IPS-NIHi7 (cell line): ENCODE results near the gene TXNL1.

ENCODE experiments used
- DNase-seq: peaks from one replicate; pipeline ENCODE4 v3.0.0; 2012; ENCODE audit warnings: mixed read lengths; ENCODE audit errors: extremely low spot score

TXNL1 gene

DNA sequence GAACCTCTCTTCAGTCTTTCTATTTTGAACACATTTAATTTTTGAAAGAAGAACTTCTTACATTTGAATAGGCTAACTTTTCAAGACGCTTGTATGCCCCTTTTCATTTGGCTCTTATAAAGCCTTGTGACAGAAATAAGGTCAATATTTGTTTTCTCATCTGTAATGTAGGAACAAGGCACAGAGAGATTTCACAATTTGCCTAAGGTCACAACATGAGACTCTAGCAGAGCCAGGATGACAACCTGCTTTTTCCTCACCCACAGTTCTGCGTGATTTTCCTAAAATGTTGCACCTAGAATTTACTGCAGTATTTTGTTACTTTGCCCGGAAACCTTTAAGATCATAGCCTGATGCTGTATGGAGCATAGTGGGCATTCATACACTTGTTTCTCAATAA is 67.4 kb downstream of the TXNL1 start:
- no peak for DNase-seq

GRCh38 chr18:56569416-56569815 is 69.0 kb downstream of the TXNL1 start:
- DNase-seq, result no peak

- DNase-seq, result no peak
These were observed 69.4 kb downstream of the TXNL1 start for GRCh38 chr18:56568986-56569385.

DNA sequence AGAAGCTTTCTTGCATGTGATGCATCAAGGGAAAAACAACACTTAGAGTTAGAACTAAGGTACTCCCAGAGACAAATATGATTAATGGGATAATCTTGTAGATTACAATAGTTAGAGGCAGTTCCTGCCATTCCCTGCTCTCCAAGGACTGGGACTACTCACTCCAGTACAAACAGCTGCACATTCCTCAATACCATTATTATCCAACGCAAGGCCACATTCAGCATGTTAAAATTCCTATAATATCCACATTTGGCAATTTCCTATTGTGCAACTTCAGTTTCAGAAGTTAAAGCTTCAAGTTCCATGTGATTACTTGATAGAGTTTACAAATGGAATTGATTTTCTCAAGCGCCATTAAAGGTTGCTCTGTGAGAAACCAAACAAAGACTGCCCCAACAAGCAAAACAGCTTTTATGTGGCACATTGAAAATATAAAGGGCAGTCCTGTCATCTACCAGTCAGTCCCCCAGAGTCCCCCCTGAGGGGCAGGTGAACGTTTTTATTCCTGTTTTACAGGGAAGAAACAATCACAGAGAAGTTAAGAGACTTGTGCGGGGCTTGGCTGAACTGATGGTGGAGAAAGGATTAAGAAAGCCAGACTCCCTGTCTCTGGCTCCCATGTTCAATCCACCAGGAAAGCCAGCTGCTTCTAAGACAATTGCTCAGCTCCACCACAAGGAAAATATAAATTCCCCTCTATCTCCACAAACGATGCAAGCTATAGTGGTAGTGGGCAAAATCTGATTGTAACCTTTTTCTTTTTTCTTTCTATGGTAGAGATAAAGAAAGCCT is 72.6 kb downstream of the TXNL1 start:
- no peak for DNase-seq

GRCh38 chr18:56565046-56565445 is 73.3 kb downstream of the TXNL1 start:
- no peak for DNase-seq

DNA sequence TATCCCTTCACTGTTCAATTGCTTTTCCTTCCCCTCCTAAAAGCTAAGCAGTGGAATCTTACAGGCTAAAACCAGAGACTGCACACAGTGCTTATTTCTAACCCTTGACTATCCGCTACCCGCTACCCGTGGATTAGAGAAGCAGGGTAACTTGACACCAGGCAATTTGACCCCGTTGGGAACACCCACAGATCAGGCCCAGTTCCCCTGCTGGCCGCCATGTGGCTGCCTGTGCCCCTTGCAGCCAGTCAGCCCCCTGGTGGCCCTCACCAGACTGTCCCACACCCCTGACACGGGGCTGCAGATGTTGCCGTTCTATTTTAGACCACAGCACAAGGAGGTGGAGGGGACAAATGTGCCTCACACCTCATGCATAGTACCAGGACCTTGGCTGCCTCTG is 74.8 kb downstream of the TXNL1 start:
- peak; percentile 89 for DNase-seq

DNA sequence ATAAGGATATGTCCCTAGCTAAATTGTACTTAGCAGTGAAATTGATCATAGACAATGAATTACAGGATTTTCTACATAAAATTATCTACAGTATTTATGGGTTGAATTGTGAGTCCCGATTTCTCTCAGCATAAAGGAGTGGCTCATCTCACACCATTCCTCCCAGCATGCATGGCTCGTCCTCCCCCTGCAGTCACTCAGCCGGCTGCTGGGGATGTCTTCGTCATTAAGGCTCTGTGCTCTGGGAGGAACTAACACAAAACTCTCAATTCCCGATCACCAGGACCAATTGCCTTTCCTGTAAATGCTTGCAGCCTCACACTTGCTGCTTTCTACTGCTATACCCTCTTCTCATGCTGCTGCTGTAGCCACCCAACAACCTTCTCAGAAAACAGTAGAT is 75.9 kb downstream of the TXNL1 start:
- no peak for DNase-seq

GRCh38 chr18:56560992-56561391 is 77.4 kb downstream of the TXNL1 start:
- no peak for DNase-seq

- no peak for DNase-seq
These were observed 79.3 kb downstream of the TXNL1 start for GRCh38 chr18:56559044-56559443.

DNA sequence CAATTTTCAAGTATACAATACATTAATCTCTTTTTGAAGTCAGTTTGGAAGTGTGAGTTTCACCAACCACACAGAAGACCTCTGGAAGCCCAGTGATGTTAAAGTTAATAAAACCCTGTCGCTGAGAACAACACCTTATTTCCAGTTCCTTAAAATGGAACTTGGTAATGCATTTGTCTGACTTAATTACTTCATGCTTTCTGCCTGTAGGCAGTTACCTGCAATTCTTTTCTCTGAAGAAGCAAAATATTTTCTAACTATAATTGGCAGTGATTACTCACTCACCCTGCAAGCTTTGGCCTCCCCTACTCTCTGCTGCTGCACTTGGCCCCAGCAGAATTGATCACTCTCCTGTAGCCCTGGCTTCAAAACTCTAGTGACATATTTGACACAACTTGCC is 81.5 kb downstream of the TXNL1 start:
- DNase-seq, result no peak

GRCh38 chr18:56550121-56550520 is 88.3 kb downstream of the TXNL1 start:
- no peak for DNase-seq
